ENCODE results near the gene KLRC3. TPM values are rescaled to one million over a fixed set of nuclear protein-coding genes. Genes with fewer than 3 reads are reported as not detected.
"Not testable (repeated sequence)": the region's sequence is repeated elsewhere in the genome, so short reads cannot be mapped to it uniquely, and the experiment has no call there.

The KLRC3 gene
- total RNA-seq, 2 donors from 2014 or later, result not detected

GRCh38 chr12:10435816-10436215, 15.4 kb upstream of the KLRC3 start, which contains the start of gene KLRC2:
Gene KLRC2 (minus strand): TSS chr12:10436010. CDS start chr12:10435986, 24 bp downstream.
- ATAC-seq; intact Hi-C loops (cut with DNase I); H3K27ac ChIP-seq; H3K36me3 ChIP-seq (replicated peaks in 1 of 2; ENCODE audit: insufficient read depth in 1 of 2, low read depth in 2 of 2); DNase-seq; H3K4me1 ChIP-seq; H3K27me3 ChIP-seq; H3K4me3 ChIP-seq; H3K9me3 ChIP-seq: not testable (repeated sequence)
- WGBS, 2 donors, result 25 to 38% methylated on average over 3 of the region's 3 CpGs

- H3K27me3 ChIP-seq; H3K27ac ChIP-seq; ATAC-seq; DNase-seq; H3K36me3 ChIP-seq (replicated peaks in 1 of 2; ENCODE audit: insufficient read depth in 1 of 2, low read depth in 2 of 2); H3K4me1 ChIP-seq; H3K9me3 ChIP-seq; H3K4me3 ChIP-seq; intact Hi-C loops (cut with DNase I): not testable (repeated sequence)
- WGBS, 2 donors, result 72 to 79% methylated on average over 4 of the region's 4 CpGs
These were observed 10.2 kb upstream of the KLRC3 start for GRCh38 chr12:10430623-10431022.

GRCh38 chr12:10425938-10426337, 5.5 kb upstream of the KLRC3 start:
- H3K9me3 ChIP-seq; ATAC-seq; H3K4me1 ChIP-seq; H3K27ac ChIP-seq; H3K4me3 ChIP-seq; H3K27me3 ChIP-seq; DNase-seq; H3K36me3 ChIP-seq (replicated peaks in 1 of 2; ENCODE audit: insufficient read depth in 1 of 2, low read depth in 2 of 2); intact Hi-C loops (cut with DNase I): not testable (repeated sequence)
- WGBS, 2 donors, result 82 to 90% methylated on average over 5 to 7 of the region's 8 CpGs

- H3K4me3 ChIP-seq; H3K4me1 ChIP-seq; H3K36me3 ChIP-seq (replicated peaks in 1 of 2; ENCODE audit: insufficient read depth in 1 of 2, low read depth in 2 of 2); H3K27ac ChIP-seq; H3K9me3 ChIP-seq; DNase-seq; intact Hi-C loops (cut with DNase I); H3K27me3 ChIP-seq; ATAC-seq: not testable (repeated sequence)
- WGBS, 2 donors, result 67 to 100% methylated on average over 1 of the region's 1 CpG
These were observed 4.0 kb upstream of the KLRC3 start for GRCh38 chr12:10424260-10424899.

- H3K4me3 ChIP-seq; DNase-seq; ATAC-seq; H3K4me1 ChIP-seq; H3K27me3 ChIP-seq; intact Hi-C loops (cut with DNase I); H3K36me3 ChIP-seq (replicated peaks in 1 of 2; ENCODE audit: insufficient read depth in 1 of 2, low read depth in 2 of 2); H3K9me3 ChIP-seq; H3K27ac ChIP-seq: not testable (repeated sequence)
- 0% methylated on average over 1 of the region's 3 CpGs; no CpG with 5 or more reads in 1 of the 2 donors for WGBS, 2 donors
These were observed 1.8 kb upstream of the KLRC3 start for GRCh38 chr12:10422159-10422558.

- intact Hi-C loops (cut with DNase I), result no loop called here
- Histone ChIP-seq H3K4me1 (no peaks in the 10 kb centered on the region), H3K9me3 (no peaks in the 10 kb centered on the region), H3K27ac (no peak within 1 kb of the TSS), H3K4me3 (no peak within 1 kb of the TSS), H3K27me3 (no peaks in the 10 kb centered on the region), H3K36me3 (replicated peaks in 1 of 2; ENCODE audit: insufficient read depth in 1 of 2, low read depth in 2 of 2) (no peaks in the 10 kb centered on the region)
- DNase-seq (no peak), ATAC-seq (no peak)
- TF ChIP-seq CTCF (IDR thresholded peaks at IDR 0.05), result no peak
- TF ChIP-seq POLR2A (IDR thresholded peaks at IDR 0.05), result no peak
- 0 to 3% methylated on average over 1 of the region's 1 CpG for WGBS, 2 donors
These were observed 11.0 kb downstream of the KLRC3 start, which contains the start of gene KLRC4 for GRCh38 chr12:10409392-10409791. Gene KLRC4 (minus strand): TSS chr12:10409757. CDS start chr12:10409575, 182 bp downstream.

GRCh38 chr12:10408842-10409241, 11.6 kb downstream of the KLRC3 start:
- Histone ChIP-seq H3K36me3 (replicated peaks in 1 of 2; ENCODE audit: insufficient read depth in 1 of 2, low read depth in 2 of 2) (no peaks in the 10 kb centered on the region), H3K9me3 (no peaks in the 10 kb centered on the region), H3K27ac (no peak overlapping the region), H3K4me1 (no peaks in the 10 kb centered on the region), H3K4me3 (no peak overlapping the region), H3K27me3 (no peaks in the 10 kb centered on the region)
- TF ChIP-seq CTCF (IDR thresholded peaks at IDR 0.05) (no peak), POLR2A (IDR thresholded peaks at IDR 0.05) (no peak)
- intact Hi-C loops (cut with DNase I), result no loop called here
- DNase-seq, result no peak
- WGBS, 2 donors, result 62 to 76% methylated on average over 3 of the region's 3 CpGs
- no peak for ATAC-seq
